GM18861 (cell line): Measurements from ENCODE around the gene CPA4.
A peak's percentile ranks its signal among the peaks of the same experiment; 100 is the strongest.

Experiments
- ATAC-seq: cut with Tn5 transposase; IDR thresholded peaks from one replicate; pipeline ENCODE4 v1.9.1; 2021; ENCODE audit not compliant: unreplicated experiment

CPA4 gene

DNA sequence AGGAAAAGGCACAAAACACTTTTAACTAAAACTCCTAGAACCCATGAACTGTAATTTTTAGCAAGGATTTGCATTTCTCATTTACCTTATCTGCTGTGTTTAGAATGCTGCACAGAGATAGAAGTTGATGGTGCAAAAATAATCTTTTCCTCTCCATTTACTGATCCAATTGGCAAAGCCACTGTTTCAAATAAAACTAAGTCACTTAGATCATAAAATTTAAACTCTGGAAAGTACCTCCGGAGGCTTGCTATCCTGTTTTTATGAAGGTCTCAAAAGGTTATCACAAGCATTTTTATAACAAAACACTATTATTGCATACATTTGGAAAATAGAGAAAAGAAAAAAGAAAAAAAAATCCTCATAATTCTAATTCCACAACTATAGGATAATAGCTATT is 18.7 kb upstream of the CPA4 start:
- ATAC-seq: no peak

DNA sequence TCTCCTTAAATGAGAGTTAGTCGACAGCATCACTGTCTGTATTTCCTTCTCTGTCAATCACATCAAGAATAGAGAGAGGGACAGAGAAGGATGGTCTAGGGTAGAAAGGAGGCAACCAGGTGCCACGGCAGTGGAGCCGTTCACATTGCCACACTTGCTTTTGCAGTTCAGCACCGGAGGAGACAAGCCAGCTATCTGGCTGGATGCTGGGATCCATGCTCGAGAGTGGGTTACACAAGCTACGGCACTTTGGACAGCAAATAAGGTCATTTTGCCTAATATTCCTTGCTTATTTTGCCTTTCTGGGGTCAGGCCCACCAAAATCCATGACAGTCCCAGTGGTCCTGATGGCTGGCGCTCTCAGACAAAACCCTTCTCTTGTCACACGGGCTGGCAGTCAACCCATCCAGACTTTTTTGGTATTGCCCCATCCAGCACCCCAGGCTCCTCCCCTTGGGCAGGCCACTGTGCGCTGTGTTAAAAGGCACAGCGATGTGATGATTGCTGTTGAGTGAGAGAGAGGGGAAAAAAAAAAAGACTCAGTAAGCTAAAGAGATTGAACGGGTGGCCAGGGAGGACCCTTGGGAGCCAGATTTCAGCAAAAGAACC is 17.9 kb upstream of the CPA4 start:
- ATAC-seq: no peak

DNA sequence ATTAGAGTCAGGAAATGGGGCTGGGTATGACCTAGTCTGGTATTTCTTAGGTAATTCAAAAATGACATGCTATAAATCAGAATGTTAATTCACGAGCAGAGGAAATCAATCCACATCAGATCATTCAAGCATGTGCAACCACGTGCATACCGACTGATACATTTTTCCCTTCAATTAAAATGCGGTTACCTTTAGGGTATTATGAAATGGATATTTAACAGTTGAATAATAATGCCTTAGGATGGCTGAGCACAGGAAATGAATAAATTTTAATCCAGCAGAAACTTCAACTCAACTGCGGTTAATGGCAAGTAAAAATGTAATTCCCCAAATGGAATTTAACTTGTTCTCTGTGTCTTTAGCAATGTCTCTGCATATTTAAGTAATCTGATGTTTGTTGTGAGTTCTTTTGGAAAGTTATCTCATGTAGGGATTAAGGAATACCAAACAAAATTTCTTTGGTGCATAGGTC is 17.1 kb upstream of the CPA4 start:
- ATAC-seq: no peak

DNA sequence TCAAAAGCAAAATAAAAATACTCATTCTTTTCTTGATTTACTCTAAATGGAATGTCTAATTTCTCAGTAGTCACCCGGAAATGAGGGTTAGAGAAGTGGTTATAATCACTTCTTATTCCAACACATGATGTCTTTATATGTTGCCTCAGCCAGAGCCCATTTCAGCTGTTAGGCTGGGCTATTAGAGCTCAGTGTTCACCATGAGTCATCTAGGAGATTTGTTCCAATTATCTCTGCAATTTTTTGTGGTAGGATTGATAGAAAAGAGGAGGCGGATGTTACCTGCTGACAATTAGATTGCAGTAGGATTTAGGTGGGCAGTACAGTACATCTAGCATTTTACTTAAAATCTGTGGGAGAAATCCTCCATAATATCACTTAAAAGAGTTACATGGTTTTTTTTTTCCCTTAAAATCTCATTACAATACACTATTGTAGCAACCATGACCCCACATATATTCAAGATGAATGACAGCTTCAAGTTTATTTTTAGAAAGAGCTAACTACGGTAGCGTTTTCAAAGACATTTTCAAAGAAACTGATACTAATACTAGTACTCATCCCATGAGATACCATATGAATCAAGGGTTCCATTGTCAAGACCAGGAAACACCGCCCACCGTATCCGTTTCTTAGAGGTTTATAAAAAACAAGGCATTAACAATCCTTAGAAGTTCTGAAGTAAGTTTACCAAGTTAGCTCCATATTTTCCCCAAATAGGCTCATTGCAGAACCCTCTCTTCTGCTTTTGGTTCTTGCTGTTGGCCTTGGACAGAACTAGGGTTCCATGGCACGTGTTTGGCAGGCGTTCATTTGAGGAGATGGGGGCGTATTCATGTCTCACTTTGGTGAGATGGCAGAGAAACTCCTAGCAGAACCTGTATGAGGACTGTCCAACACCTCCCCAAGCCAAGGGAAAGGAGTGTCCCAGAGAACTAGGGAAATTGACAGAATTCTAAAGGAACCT is 15.9 kb upstream of the CPA4 start:
- ATAC-seq: no peak

DNA sequence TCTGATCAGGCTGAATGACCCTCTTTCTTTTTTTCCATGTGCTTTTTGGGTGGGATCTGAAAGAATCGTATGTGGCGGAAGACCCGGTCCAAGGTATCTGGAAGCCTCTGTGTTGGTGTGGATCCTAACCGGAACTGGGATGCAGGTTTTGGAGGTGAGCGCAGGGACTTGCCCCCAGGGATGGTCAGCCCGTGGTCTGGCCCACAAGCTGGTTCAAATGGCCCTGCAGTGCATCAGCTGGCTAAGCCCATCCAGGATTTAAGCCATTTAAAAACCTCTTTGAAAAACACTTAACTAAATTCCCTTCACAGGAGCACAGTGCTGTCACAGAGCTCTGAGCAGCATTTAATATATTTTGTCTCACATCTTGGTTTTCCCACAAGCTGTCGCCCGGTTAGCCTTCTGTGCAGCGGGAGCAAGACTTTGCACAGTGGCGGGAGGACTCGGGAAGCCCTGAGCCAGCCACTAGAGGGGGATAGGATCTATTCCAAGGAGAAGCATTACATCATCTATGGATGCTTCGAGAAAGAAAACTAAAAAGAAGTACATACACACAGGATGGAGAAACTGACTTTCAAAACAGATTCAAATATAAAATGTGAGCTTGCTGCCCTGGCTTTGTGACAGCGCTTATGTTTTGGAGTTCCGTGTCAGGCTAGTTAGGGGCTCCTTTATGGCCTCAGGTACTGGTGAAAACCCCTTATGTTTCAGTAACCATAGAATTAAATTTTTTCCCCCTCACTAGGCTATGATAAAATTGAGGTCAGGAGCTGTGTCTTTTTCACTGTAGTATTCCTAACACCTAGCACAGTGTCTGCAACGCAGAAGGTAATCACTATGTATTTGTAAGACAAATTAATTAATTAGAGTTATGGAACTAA is 15.0 kb upstream of the CPA4 start:
- ATAC-seq: no peak

DNA sequence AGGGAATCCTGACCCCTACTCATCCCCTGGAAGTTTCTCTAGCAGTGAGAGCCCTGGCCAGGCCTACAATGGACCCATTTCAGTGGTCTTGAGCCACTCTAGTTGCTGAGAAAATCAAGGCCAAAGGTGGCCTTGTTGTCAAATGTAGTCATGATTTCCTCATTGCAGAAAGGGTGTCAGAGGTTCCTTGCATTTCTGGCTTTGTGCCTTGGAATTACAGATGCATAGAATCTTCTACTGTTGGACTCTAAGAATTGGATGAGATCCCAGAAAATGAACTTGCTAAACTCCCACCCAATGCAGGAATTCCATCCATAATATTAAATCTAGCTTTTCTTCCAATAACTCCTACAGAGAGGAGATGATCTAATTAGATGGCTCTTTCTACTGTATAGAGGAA is 14.1 kb upstream of the CPA4 start:
- ATAC-seq: no peak

DNA sequence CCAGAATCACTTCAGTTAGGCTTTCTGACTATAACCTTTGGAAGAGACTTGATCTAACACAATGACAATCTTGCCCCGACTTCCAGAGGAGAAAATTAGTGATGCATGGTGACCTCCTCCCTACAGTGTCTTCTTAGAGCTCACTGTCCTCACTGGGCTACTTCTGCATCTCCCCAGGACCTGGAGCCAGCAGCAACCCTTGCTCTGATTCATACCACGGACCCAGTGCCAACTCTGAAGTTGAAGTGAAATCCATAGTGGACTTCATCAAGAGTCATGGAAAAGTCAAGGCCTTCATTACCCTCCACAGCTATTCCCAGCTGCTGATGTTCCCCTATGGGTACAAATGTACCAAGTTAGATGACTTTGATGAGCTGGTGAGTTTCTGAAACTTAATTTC is 13.7 kb upstream of the CPA4 start:
- no peak for ATAC-seq

DNA sequence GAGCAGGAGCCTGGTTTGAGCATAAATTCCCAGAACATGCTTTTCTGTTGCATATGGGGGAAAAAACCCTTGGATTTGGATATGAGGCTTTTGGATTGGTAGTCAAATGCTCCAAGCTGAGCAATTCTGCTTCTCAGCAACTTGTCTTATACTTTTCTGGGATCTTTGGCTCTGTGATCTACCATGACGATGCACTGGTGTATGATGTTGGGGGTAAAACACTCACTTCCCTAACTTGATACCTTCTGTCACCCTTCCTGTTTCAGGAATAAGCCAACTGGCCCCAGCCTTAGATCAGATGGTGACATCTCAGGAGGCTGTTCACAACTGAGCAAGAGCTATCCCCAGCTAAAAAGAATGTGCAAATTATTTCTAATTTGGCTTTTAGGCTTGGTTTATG is 13.1 kb upstream of the CPA4 start:
- ATAC-seq: no peak

DNA sequence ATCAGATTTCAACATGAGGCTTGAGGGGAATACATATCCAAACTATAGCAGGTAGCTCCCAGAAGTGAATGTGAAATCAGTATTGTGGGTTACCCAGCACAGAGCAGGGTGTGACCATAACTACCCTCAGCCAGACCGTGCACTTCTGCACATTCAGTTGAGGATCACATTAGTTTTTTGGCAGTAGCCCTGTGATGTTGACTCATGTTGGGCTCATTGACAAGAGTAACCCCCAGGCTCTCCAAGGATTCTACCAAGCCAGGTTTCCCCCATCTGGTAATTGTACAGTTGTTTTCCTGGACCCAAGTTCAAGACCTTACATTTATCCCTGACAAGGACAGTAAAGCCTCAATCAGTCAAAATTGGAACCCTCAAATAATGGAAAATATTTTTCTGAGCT is 11.7 kb upstream of the CPA4 start:
- ATAC-seq: no peak

DNA sequence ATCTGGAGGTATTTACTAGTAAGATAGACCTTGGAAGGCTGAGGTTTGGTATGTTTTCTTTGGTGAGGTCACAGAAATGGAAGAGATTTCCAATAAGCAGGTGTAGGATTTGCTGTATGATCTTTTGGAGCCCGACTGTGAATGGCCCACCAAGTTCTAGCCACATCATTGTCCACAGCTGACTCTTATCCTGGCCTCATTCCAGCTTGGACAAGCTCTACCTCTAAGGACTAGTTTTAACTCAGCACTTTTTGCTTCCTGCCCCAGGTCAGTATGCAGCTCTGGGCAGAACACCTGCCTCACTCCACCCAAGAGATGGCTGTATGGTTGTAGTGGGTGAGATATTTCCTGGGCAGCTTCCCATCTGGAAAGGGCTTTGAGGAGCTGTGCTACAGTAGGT is 6.1 kb upstream of the CPA4 start:
- ATAC-seq: no peak

DNA sequence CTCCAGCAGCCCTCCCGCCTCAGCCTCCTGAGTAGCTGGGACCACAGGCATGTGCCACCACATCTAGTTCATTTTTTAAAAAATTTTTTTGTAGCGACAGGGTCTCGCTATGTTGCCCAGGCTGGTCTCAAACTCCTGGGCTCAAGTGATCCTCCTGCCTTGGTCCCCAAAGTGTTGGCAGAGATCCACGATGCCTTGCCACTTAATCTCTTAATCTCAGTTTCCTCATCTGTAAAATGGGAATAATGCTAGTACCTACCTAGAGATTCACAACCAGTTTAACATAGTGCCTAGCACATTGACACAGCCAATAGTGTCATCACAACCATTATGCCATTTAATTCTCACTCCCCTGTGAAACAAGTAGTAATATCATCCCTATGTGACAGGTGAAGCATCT is 4.8 kb upstream of the CPA4 start:
- no peak for ATAC-seq

DNA sequence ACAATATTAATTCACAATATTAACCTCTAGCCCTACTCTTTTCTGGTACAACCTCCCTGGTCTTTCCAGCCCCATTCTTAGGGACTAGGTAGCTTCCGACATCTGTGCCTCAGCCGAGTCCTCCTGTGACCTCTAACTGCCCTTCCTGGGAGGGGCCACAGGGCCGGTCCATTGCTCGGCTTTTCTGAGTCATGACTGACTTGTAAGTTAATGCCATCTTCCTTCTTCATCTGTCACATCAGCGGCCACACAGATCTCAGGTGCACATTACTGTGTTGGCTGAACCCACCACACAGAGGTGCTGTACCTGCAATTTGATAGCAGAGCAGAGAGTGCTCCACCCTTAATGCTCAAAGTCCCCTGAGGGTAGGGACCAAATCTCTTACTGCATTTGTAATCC is 4.1 kb upstream of the CPA4 start:
- ATAC-seq: no peak

DNA sequence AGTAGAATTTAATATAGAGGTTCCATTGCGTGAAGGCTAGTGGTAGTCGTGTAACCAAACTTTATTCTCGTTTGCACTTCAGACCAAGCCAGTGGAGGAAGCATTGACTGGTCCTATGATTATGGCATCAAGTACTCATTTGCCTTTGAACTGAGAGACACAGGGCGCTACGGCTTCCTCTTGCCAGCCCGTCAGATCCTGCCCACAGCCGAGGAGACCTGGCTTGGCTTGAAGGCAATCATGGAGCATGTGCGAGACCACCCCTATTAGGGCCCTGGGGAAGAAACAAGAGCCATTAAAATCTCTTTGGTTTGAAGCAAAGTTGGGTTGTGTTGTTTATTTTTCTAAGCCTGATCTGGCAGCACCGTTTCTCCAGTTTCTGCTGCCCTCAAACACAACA is 3.5 kb upstream of the CPA4 start:
- no peak for ATAC-seq

DNA sequence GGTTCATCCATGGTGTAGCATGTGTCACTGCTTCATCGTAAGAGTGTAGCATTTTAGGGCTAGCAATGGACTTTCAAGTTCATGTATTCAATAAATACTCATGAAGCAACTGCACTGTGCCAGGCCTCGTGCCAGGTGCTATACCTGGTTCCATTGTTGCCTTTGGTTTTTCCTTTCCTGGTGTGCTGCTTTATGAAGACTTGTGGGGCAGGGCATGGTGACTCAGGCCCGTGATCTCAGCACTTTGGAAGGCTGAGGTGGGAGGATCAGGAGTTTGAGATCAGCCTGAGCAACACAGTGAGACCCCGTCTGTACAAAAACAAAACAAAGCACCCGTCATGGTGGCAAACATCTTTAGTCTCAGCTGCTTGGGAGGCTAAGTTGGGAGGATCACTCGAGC is 2.2 kb upstream of the CPA4 start:
- ATAC-seq: no peak

DNA sequence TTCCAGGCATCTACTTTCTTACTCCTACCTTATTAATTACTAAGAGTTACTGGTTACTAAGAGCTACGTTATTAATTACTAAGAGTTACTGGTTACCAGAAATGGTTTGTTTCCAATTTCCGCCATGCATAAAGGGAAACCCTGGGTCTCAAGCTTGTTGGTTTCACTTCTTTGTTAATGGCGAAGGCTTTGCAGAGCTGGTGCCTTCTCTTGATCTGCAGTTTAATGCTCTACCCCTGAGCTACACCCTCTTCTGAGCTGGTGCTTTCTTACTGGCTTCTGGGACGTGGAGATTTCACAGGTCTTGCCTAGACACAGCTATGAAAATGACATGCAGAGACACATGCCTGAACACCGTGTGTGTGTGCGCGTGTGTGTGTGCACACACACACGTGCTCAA is 560 bp downstream of the CPA4 start:
- peak; percentile 71 for ATAC-seq

DNA sequence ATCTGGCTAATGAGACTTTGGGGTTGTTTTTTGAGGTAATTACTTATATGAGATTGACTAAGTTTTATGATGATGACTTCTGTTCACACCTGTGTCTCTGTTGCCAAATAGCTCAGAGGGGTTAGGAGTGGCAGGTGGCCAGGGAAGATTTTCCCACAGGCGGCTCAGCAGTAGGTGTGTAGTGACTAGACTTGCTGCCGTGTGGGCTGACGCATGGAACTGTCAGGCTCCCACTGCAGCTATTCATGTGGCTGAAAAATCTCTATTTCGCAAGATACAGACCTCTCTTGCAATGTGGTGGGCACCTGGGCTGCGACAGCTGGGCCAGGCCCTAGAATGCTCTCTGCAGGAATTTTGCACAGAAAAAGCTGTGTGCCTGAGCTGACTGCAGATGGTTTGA is 1.4 kb downstream of the CPA4 start:
- no peak for ATAC-seq

DNA sequence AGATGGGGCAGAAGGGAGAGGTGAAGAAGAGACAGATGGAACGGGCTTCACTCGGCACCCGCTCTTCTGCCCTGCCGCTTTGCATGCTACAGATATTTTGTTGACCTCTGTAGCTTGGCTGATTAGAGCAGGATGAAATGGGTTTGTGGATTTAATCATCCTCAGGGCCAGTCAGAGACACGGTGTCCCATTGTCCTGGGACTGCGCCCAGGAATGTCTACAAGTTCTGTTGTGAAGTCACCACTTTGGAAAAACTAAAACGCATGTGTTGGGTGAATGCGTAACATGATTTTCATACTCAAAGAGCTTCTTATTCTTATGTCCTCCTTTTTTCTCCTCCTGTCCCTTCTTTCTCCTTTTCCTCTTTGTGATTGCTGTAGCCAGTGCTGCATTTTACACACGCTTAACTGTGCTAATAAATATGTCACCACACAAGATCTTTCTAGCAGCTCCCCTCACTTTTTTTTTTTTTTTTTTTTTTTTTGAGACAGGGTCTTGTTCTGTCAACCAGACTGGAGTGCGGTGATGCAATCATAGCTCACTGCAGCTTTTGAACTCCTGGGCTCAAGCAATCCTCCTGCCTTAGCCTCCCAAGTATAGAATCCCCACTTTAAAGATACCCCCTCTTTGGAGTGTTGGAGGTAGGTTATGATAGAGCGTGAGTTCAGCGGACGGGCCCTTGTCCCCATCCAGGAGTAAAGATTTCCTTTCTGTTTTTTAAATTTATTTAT is 3.4 kb downstream of the CPA4 start:
- ATAC-seq: no peak

DNA sequence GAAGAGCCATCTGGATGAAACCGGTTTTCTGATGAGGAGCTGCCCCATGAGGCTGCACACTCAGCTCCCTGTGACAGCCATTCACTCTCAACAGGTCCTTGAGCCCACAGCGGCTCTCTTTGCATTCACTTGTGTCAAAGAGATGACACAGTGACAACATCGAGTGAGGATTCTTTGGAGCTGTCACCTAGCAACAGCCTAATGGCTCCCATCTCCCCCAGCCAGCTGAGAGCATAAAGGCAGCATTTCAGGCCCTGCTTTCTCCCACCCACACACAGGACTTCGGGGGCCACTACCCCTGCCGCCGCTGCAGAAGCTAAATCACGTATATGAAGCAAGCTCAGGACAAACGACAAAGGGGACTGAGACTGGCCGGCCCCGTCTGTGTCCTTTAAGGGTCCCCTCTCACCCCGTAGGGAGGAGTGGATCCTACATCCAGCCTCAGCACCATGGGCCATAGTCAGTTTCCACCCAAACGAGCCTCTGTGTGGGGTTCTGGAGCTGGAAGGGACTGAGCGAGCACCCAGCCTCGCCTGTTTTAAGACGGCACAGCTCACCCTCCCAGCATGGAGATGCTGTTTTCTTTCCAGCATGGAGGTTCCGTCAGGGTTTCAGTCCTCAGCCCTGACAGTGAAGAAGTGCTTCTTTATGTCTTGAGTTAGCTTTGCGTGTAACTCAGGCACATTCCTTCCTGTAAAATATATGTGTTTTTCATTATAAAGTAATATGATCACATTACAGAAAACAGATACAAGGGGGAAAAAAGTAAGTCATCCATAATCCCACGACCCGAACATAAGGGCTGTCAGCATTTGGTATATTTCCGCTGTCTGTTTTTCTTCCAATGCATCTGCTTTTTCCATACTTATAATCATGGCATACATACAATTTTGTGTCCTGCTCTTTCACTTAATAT is 4.9 kb downstream of the CPA4 start:
- ATAC-seq: no peak

DNA sequence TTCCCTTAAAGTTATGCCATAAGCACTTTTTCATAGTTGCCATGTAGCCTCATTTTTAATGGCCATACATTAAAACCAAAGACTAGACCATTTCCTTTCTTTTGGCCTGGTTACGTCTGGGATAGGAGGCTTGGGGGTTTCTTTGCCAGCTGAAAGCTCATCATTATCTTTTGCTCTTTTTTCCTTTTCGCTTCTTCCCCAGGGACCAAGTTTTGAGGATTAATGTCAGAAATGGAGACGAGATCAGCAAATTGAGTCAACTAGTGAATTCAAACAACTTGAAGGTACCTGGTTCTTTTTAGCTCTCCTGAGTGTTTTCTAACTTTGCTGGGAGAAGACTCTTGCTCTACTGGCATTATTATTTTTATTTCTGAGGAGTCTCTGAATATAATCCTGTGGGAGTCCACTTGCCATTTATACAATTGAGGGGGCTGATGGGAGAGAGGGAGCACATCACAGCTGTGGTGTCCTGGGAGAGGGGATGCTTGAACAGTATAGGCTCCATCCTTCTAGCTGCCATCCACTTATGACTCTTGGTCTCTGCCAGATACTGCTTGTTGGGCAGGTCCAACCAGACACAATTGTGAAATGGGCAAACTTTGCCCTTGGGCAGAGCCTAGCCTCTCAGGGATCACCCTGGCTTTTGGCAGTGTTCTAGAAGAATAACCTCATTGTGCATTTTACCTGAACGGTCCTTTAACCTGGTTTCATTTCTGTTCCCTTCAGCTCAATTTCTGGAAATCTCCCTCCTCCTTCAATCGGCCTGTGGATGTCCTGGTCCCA is 5.8 kb downstream of the CPA4 start:
- no peak for ATAC-seq
